ENCODE measurements around the gene TOR1A.

- no peak for TF ChIP-seq CHD4 (IDR thresholded peaks at IDR 0.05; ENCODE audit: borderline replicate concordance)
- no peak for TF ChIP-seq ELK1 (IDR thresholded peaks at IDR 0.05; ENCODE audit: low read depth, low read length)
- TF ChIP-seq HEYL (CRISPR knock-in tag; IDR thresholded peaks at IDR 0.05): no peak
- no peak for TF ChIP-seq CTCF (IDR thresholded peaks at IDR 0.05)
- no peak for TF ChIP-seq EP300 (IDR thresholded peaks at IDR 0.05)
Measured at GRCh38 chr9:129798973-129799372, 25.0 kb downstream of the TOR1A start.

All from A549 (cell line).